Loucy (cell line): ENCODE results near the gene CIBAR2.

Source experiments
- H2AFZ ChIP-seq: fragments of 200-600 bp; sonication (generic); 2 replicates; pipeline ENCODE4 v1.6.0; 2016; ENCODE audit warnings: antibody characterized with exemption, mild to moderate bottlenecking, low read length, moderate library complexity
- H3F3A ChIP-seq: fragments of 200-600 bp; 2 replicates; pipeline ENCODE4 v1.6.0; 2016; ENCODE audit warnings: antibody characterized with exemption, low read depth, mild to moderate bottlenecking
- H3K27me3 ChIP-seq: fragments of 200-600 bp; sonication (generic); 2 replicates; pipeline ENCODE4 v1.6.1; 2014; ENCODE audit warnings: low read length, mild to moderate bottlenecking; ENCODE audit not compliant: insufficient read depth, poor library complexity, severe bottlenecking
- H3K36me3 ChIP-seq: fragments of 200-600 bp; sonication (generic); 2 replicates; pipeline ENCODE4 v1.6.1; 2016; ENCODE audit warnings: low read length; ENCODE audit not compliant: insufficient read depth
- H3K4me1 ChIP-seq: fragments of 200-600 bp; sonication (generic); 2 replicates; pipeline ENCODE4 v1.5.1; 2014; ENCODE audit warnings: low read length, mild to moderate bottlenecking; ENCODE audit not compliant: insufficient read depth, poor library complexity, severe bottlenecking
- H3K4me2 ChIP-seq: fragments of 200-600 bp; sonication (generic); 2 replicates; pipeline ENCODE4 v1.6.0; 2014; ENCODE audit warnings: antibody characterized with exemption, low read length, low read depth, mild to moderate bottlenecking; ENCODE audit not compliant: poor library complexity, severe bottlenecking
- H3K4me3 ChIP-seq: fragments of 200-600 bp; sonication (generic); 2 replicates; pipeline ENCODE4 v1.5.1; 2014; ENCODE audit warnings: low read length, mild to moderate bottlenecking, mixed read lengths; ENCODE audit not compliant: poor library complexity, severe bottlenecking
- H3K79me2 ChIP-seq: fragments of 200-600 bp; sonication (generic); 2 replicates; pipeline ENCODE4 v1.6.1; 2014; ENCODE audit warnings: low read length; ENCODE audit not compliant: insufficient read depth
- H3K9ac ChIP-seq: fragments of 200-600 bp; sonication (generic); 2 replicates; pipeline ENCODE4 v1.6.0; 2014; ENCODE audit warnings: mild to moderate bottlenecking, low read depth, low read length, moderate library complexity; ENCODE audit not compliant: poor library complexity, severe bottlenecking
- H3K9me2 ChIP-seq: fragments of 200-600 bp; sonication (generic); replicated peaks from 2 replicates; pipeline ENCODE4 v1.6.1; 2016; ENCODE audit warnings: low read depth, low read length, mixed read lengths
- H3K9me3 ChIP-seq: fragments of 200-600 bp; sonication (generic); 2 replicates; pipeline ENCODE4 v1.6.1; 2014; ENCODE audit warnings: mild to moderate bottlenecking, antibody characterized with exemption, low read length, low read depth; ENCODE audit not compliant: insufficient read depth
- H4K20me1 ChIP-seq: fragments of 200-600 bp; sonication (generic); 2 replicates; pipeline ENCODE4 v1.6.0; 2014; ENCODE audit warnings: antibody characterized with exemption, low read length, mild to moderate bottlenecking; ENCODE audit not compliant: insufficient read depth, poor library complexity, severe bottlenecking
- CTCF ChIP-seq: fragments of 200-600 bp; sonication (generic); conservative IDR thresholded peaks from 2 replicates; pipeline ENCODE4 v1.5.1; 2014; ENCODE audit warnings: mild to moderate bottlenecking, antibody characterized with exemption, low read length
- EZH2phosphoT487 ChIP-seq: fragments of 200-600 bp; IDR thresholded peaks from 2 replicates; pipeline ENCODE4 v1.6.1; 2018; ENCODE audit warnings: antibody characterized with exemption, mild to moderate bottlenecking, moderate library complexity, borderline replicate concordance

CIBAR2 gene

GRCh38 chr16:85114909-85115567 lies 2.8 kb upstream of the CIBAR2 start:
- Histone ChIP-seq H3K27me3 (no peaks in the 10 kb centered on the region), H2AFZ (peak overlapping the region; percentile 20; the same call in 1 of the 2 replicates), H3K4me1 (peaks cover 3% of the 10 kb centered on the region), H3K9me3 (no peaks in the 10 kb centered on the region), H3K79me2 (no peaks in the 10 kb centered on the region), H3K4me3 (peak overlapping the region; percentile 62), H3K4me2 (peak overlapping the region; percentile 67), H3K9ac (peak overlapping the region; percentile 51), H3K36me3 (no peaks in the 10 kb centered on the region), H4K20me1 (no peaks in the 10 kb centered on the region), H3K9me2 (no peaks in the 10 kb centered on the region), H3F3A (no peaks in the 10 kb centered on the region)
- TF ChIP-seq CTCF (peak; percentile 98), EZH2phosphoT487 (no peak)

GRCh38 chr16:85113913-85114312 lies 1.6 kb upstream of the CIBAR2 start:
- no peaks in the 10 kb centered on the region for H3K27me3 ChIP-seq
- no peak overlapping the region for H3K4me3 ChIP-seq
- H3K36me3 ChIP-seq = no peaks in the 10 kb centered on the region
- no peaks in the 10 kb centered on the region for H3K79me2 ChIP-seq
- no peaks in the 10 kb centered on the region for H3K9me2 ChIP-seq
- no peak overlapping the region for H2AFZ ChIP-seq
- H3K9me3 ChIP-seq = no peaks in the 10 kb centered on the region
- no peaks in the 10 kb centered on the region for H4K20me1 ChIP-seq
- H3K9ac ChIP-seq = no peak overlapping the region
- no peak for TF ChIP-seq CTCF
- no peak for TF ChIP-seq EZH2phosphoT487
- H3K4me2 ChIP-seq = no peak overlapping the region
- no peaks in the 10 kb centered on the region for H3F3A ChIP-seq
- H3K4me1 ChIP-seq = peaks cover 3% of the 10 kb centered on the region

DNA sequence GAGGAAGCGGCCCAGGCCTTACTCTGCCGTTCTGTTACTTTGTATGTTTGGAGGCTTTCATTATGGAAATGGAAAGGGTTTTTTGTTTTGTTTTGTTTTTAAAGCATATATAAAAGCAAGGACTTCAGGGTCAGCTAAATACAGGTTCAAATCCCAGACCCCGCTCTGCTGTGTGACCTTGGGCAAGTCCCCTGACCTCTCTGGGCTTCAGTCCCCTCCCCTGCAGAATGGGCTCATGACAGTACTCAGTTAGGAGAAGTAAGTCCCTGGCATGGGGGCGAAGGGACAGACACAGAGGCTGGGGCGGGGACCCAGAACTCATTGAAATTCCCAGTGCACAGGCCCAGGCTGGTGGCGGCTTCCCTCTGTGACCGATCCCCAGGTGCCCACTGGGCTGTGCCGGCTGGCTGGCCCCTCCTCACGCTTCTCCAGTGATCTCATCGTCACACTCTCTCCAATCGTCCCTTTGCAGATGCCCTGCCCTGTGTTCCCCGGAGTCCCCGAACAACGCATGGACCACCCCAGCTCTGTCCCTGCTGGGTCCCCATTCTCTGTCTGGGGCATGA lies 979 bp upstream of the CIBAR2 start:
- Histone ChIP-seq H3K9ac (no peak overlapping the region), H2AFZ (no peak overlapping the region), H3K79me2 (no peaks in the 10 kb centered on the region)

More for the DNA sequence above, 979 bp upstream of the CIBAR2 start:
- Histone ChIP-seq H4K20me1 (no peaks in the 10 kb centered on the region), H3K27me3 (no peaks in the 10 kb centered on the region), H3K4me2 (no peak overlapping the region), H3F3A (no peaks in the 10 kb centered on the region), H3K9me2 (no peaks in the 10 kb centered on the region), H3K4me3 (no peak overlapping the region), H3K9me3 (no peaks in the 10 kb centered on the region), H3K36me3 (no peaks in the 10 kb centered on the region), H3K4me1 (peaks cover 3% of the 10 kb centered on the region)
- TF ChIP-seq EZH2phosphoT487 = no peak
